PFSK-1 (cell line): ENCODE measurements around the gene KCNG2.

Experiments
- FOXP2 ChIP-seq: optimal IDR thresholded peaks from 2 replicates; pipeline ENCODE3; 2011; ENCODE audit warnings: borderline replicate concordance, control low read depth, inconsistent platforms; ENCODE audit not compliant: insufficient read depth; ENCODE audit errors: extremely low read length, extremely low read depth
- POLR2AphosphoS5 ChIP-seq: IDR thresholded peaks from 2 replicates; pipeline ENCODE4 v1.6.1; 2012; ENCODE audit warnings: low read depth, mild to moderate bottlenecking, control low read depth, low read length, moderate library complexity
- REST ChIP-seq, 2 experiments: IDR thresholded peaks; 2 replicates each; pipeline versions ENCODE4 v1.6.1 to v1.8.0; 2011 to 2012; ENCODE audit warnings: low read depth in 2 of 2, low read length in 2 of 2, control low read depth in 1 of 2, inconsistent platforms in 1 of 2, mild to moderate bottlenecking in 1 of 2, moderate library complexity in 1 of 2; ENCODE audit not compliant: insufficient read depth in 1 of 2
- SIN3A ChIP-seq: IDR thresholded peaks from 2 replicates; pipeline ENCODE4 v1.6.1; 2012; ENCODE audit warnings: mild to moderate bottlenecking, low read length, moderate library complexity, borderline replicate concordance; ENCODE audit not compliant: insufficient read depth
- TAF1 ChIP-seq: IDR thresholded peaks from 2 replicates; pipeline ENCODE4 v1.6.1; 2012; ENCODE audit warnings: low read length, control low read depth, borderline replicate concordance; ENCODE audit not compliant: insufficient read depth

The KCNG2 gene

GRCh38 chr18:79912994-79913831 is 115.5 kb downstream of the KCNG2 start:
- no peak for TF ChIP-seq SIN3A
- TF ChIP-seq POLR2AphosphoS5: no peak
- TF ChIP-seq FOXP2: no peak

GRCh38 chr18:79914614-79915160 is 116.9 kb downstream of the KCNG2 start:
- TF ChIP-seq REST (IDR thresholded peaks at IDR 0.05; ENCODE audit: insufficient read depth in 1 of 2, low read depth in 2 of 2, low read length in 2 of 2): no peak
- TF ChIP-seq FOXP2: no peak
- TF ChIP-seq SIN3A: no peak
- TF ChIP-seq POLR2AphosphoS5: no peak
- TF ChIP-seq TAF1: no peak

GRCh38 chr18:79915161-79916127 is 117.7 kb downstream of the KCNG2 start:
- TF ChIP-seq FOXP2: no peak
- no peak for TF ChIP-seq REST (IDR thresholded peaks at IDR 0.05; ENCODE audit: insufficient read depth in 1 of 2, low read depth in 2 of 2, low read length in 2 of 2)
- no peak for TF ChIP-seq SIN3A
- no peak for TF ChIP-seq TAF1
- TF ChIP-seq POLR2AphosphoS5: no peak

- TF ChIP-seq FOXP2 (no peak), TAF1 (no peak), SIN3A (no peak), REST (IDR thresholded peaks at IDR 0.05; ENCODE audit: insufficient read depth in 1 of 2, low read depth in 2 of 2, low read length in 2 of 2) (no peak), POLR2AphosphoS5 (no peak)
Observed at GRCh38 chr18:79916128-79916494, 118.4 kb downstream of the KCNG2 start.

- no peak for TF ChIP-seq POLR2AphosphoS5
- TF ChIP-seq TAF1: no peak
- no peak for TF ChIP-seq REST (IDR thresholded peaks at IDR 0.05; ENCODE audit: insufficient read depth in 1 of 2, low read depth in 2 of 2, low read length in 2 of 2)
- no peak for TF ChIP-seq FOXP2
- no peak for TF ChIP-seq SIN3A
Observed at GRCh38 chr18:79916546-79917168, 118.9 kb downstream of the KCNG2 start.
